Ovary (tissue), 9 donors: ENCODE results near the gene DVL1. TPM values are rescaled to one million over a fixed set of nuclear protein-coding genes. Genes with fewer than 3 reads are reported as not detected.
A peak's percentile ranks its signal among the peaks of the same experiment; 100 is the strongest.

Source experiments
- DNase-seq, 5 donors: peaks; one replicate each; pipeline ENCODE4 v3.0.0-alpha.2; 2019 to 2020
- H3K27ac ChIP-seq, 2 donors: fragments of 200-600 bp; one replicate each; pipeline versions ENCODE4 v1.5.1 to v1.8.0; 2019 to 2022
- H3K27me3 ChIP-seq: fragments of 200-600 bp; one replicate; pipeline ENCODE4 v1.8.0; 2022
- H3K36me3 ChIP-seq: fragments of 200-600 bp; sonication (generic); one replicate; pipeline ENCODE4 v1.5.1; 2019
- H3K4me1 ChIP-seq: one replicate; pipeline ENCODE4 v1.8.1; 2013; ENCODE audit warnings: mild to moderate bottlenecking, moderate library complexity; ENCODE audit not compliant: insufficient read depth
- H3K4me3 ChIP-seq: fragments of 200-600 bp; sonication (generic); one replicate; pipeline ENCODE4 v1.5.1; 2017
- H3K9me3 ChIP-seq, 2 donors: fragments of 200-600 bp in 1 of 2; sonication (generic) in 1 of 2; one replicate each; pipeline versions ENCODE4 v1.5.1 to v1.8.1; 2013 to 2019; ENCODE audit warnings: mild to moderate bottlenecking in 1 of 2, moderate library complexity in 1 of 2
- EP300 ChIP-seq: sonication (generic); formaldehyde crosslinking; IDR thresholded peaks from one replicate; pipeline ENCODE4 v1.6.1; 2017; ENCODE audit warnings: antibody characterized with exemption
- POLR2A ChIP-seq: fragments of 450-650 bp; IDR thresholded peaks from one replicate; pipeline ENCODE4 v1.6.1; 2017; ENCODE audit warnings: antibody characterized with exemption, mild to moderate bottlenecking, moderate library complexity
- WGBS, 3 donors: extraction: QIAGEN DNeasy Blood & Tissue Kit in 1 of 3; methylation state at CpG; one replicate each; pipeline versions ENCODE4 v1.1.5 to v1.1.7; 2013 to 2017; 5-methylcytosine and 5-hydroxymethylcytosine counted together
- intact Hi-C, 4 donors: fragments of 100-400 bp; cut with DNase I; formaldehyde crosslinking; loops; one replicate each; pipeline versions ENCODE4 v1.11.0 to v1.15.1; 2022 to 2023
- microRNA-seq, 3 donors: library from miRNA; unstranded; fragments of <30 nt; microRNA quantifications; one replicate each; pipeline versions ENCODE4 to v1.2.0, GENCODE V29; 2019 to 2020
- polyA plus RNA-seq, 2 donors: library from polyadenylated mRNA; stranded (reverse); fragments of 200-250 nt in 1 of 2; fragments of 350-450 nt in 1 of 2; fragmentation: Illumina TruSeq in 1 of 2; extraction: RNeasy Lipid Tissue Mini Kit (QIAGEN cat#74804) in 1 of 2; gene quantifications; one replicate each; pipeline ENCODE4 v1.2.3, GENCODE V29; 2013 to 2014
- small RNA-seq: library from RNA; depleted of rRNA; stranded (forward); fragments of <200 nt; gene quantifications from one replicate; pipeline ENCODE3, GENCODE V24; 2016
- total RNA-seq, 7 donors: library from RNA; depleted of rRNA in 2 of 7; stranded (reverse); fragments of >200 nt in 2 of 7; fragmentation: NEBNext Ultra II Directional in 3 of 7; extraction: Animal tissue kit (Norgen Biotek cat#: 25700) in 3 of 7; gene quantifications; one replicate each; pipeline versions ENCODE4 v1.1.0 to v1.2.4, GENCODE V29; 2016 to 2023
- TF ChIP-seq, protein P1 (sequence below), 3 donors: fragments of 450-650 bp in 2 of 3; fragments of 200-600 bp in 1 of 3; IDR thresholded peaks; one replicate each; pipeline versions ENCODE4 v1.5.1 to v1.8.0; 2016 to 2022; ENCODE audit warnings: antibody characterized with exemption in 3 of 3, mild to moderate bottlenecking in 1 of 3
- donor health status: DM: no; HTN: no; CAD: no; lungs with moderate emphysema.
- donor health status: DM: no; HTN: no; CAD: no.
- donor health status: Bipolar disorder and iron deficiency.
- donor health status: DM: yes; HTN: yes; CAD: no.
- donor health status: DM: no; HTN: no; CAD: no.
- donor health status: DM: yes; HTN: yes; CAD: no.

DVL1 gene
- total and polyA plus RNA-seq, 9 donors = 2.1 to 85.2 (median 62.5) TPM

DNA sequence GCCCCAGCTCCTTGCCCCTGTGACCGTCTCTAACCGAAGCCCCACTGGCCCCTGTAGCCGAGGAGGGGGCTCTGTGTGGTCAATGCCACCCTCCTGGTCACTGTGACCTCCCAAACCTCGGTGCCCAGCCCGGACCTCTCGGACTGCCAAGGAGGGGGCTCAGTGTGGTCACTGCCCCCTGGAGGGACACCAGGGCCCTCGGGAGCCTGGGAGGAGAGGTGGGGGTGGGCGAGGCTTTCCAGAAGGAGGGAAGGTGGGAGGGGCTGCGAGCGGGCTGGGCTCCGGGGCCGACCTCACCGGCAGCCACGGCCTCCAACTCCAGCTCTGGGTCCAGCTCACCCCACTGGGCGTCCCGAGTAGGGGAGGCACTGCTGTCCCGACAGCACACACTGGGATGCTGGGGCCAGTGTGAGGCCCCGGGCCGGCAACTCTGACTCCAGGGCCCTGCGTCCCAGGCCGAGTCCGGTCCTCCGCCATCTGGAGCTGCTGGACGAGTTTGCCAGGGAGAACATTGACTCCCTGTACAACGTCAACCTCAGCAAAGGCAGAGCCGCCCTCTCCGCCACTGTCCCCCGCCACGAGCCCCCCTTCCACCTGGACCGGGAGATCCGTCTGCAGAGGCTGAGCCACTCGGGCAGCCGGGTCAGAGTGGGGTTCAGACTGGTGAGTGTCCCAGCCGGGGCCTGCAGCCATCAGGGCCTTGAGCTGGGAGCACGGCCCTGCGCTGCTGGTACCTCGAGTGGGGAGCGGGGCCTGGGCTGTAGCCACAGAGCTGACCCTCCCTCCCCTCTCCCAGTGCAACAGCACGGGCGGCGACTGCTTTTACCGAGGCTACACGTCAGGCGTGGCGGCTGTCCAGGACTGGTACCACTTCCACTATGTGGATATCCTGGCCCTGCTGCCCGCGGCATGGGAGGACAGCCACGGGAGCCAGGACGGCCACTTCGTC is 62.6 kb downstream of the DVL1 start:
- 24 to 42% (median 27%) methylated on average over 35 to 50 of the region's 50 CpGs for WGBS, 3 donors
- DNase-seq = peak in 1 of 5 donors; percentile 39
- Histone ChIP-seq H3K27ac (no peak overlapping the region), H3K9me3 (no peaks in the 10 kb centered on the region), H3K4me1 (peaks cover 3% of the 10 kb centered on the region), H3K4me3 (no peak overlapping the region), H3K36me3 (no peaks in the 10 kb centered on the region), H3K27me3 (no peaks in the 10 kb centered on the region)
- intact Hi-C loops = no loop called here
- TF ChIP-seq, protein P1, sequence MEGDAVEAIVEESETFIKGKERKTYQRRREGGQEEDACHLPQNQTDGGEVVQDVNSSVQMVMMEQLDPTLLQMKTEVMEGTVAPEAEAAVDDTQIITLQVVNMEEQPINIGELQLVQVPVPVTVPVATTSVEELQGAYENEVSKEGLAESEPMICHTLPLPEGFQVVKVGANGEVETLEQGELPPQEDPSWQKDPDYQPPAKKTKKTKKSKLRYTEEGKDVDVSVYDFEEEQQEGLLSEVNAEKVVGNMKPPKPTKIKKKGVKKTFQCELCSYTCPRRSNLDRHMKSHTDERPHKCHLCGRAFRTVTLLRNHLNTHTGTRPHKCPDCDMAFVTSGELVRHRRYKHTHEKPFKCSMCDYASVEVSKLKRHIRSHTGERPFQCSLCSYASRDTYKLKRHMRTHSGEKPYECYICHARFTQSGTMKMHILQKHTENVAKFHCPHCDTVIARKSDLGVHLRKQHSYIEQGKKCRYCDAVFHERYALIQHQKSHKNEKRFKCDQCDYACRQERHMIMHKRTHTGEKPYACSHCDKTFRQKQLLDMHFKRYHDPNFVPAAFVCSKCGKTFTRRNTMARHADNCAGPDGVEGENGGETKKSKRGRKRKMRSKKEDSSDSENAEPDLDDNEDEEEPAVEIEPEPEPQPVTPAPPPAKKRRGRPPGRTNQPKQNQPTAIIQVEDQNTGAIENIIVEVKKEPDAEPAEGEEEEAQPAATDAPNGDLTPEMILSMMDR (IDR thresholded peaks at IDR 0.05) = no peak
- no peak for TF ChIP-seq POLR2A
- no peak for TF ChIP-seq EP300

DNA sequence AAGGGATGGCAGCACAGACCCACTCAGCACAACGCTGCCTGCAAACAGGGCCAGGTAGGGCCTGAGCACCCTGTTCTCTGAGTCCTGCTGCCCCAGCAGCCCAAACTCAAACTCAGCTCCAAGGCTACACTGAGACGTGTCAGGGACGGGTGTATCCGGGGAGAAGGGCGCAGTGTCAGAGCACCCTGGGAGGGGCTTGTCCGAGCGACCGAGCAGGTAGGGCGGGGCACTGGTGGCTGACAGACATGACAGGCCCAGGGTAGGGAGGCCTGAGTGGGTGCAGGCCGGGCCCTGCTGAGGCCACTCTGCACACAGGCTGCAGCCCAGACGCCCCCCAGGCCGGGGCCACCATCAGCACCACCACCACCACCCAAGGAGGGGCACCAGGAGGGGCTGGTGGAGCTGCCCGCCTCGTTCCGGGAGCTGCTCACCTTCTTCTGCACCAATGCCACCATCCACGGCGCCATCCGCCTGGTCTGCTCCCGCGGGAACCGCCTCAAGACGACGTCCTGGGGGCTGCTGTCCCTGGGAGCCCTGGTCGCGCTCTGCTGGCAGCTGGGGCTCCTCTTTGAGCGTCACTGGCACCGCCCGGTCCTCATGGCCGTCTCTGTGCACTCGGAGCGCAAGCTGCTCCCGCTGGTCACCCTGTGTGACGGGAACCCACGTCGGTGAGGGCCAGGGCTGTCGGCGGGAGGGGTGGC is 63.5 kb downstream of the DVL1 start:
- DNase-seq = peak in 1 of 5 donors; percentile 36
- Histone ChIP-seq H3K4me3 (no peak overlapping the region), H3K9me3 (no peaks in the 10 kb centered on the region), H3K4me1 (no peaks in the 10 kb centered on the region), H3K27me3 (no peaks in the 10 kb centered on the region), H3K36me3 (no peaks in the 10 kb centered on the region), H3K27ac (no peak overlapping the region)
- WGBS, 3 donors = 48 to 65% (median 60%) methylated on average over 26 to 37 of the region's 37 CpGs
- TF ChIP-seq EP300 (no peak), POLR2A (no peak)
- TF ChIP-seq, protein P1 (IDR thresholded peaks at IDR 0.05) = no peak
- intact Hi-C loops = no loop called here

Small RNA genes within 50 kb of the gene (microRNA-seq; reads per million reads assigned to microRNA genes)
- 0.18 to 3.5 (median 0.75) reads per million in 3 donors for gene MIR6726
- 0 to 0.47 (median 0.18) reads per million in 3 donors for gene MIR6727
- 0 to 0.32 (median 0) reads per million in 3 donors for gene MIR6808

Small RNA genes within 50 kb of the gene (small RNA-seq; reads per million reads assigned to genes)
- gene MIR6726 = not detected

Other genes starting within 250 kb of the DVL1 start
- gene C1orf159, start 233.3 kb downstream of the DVL1 start, total RNA-seq = 10 to 100 TPM in 4 of 7 donors, 1 to 10 TPM in 3; 5.3 to 22.1 (median 10.7) TPM
- 1 to 10 TPM in 1 of 2 donors, under 1 TPM in 1; 0.28 to 8.5 TPM for gene C1orf159, start 233.3 kb downstream of the DVL1 start, polyA plus RNA-seq
- gene TTLL10, start 175.5 kb downstream of the DVL1 start, total RNA-seq = 1 to 10 TPM in 3 of 7 donors, under 1 TPM in 2, not detected in 2; 0.60 to 7.0 (median 1.1) TPM
- not detected for gene TTLL10, start 175.5 kb downstream of the DVL1 start, polyA plus RNA-seq
- gene TNFRSF18, start 142.8 kb downstream of the DVL1 start, total RNA-seq = 1 to 10 TPM in 1 of 7 donors, under 1 TPM in 2, not detected in 4; 0.23 to 1.4 (median 0.41) TPM
- gene TNFRSF18, start 142.8 kb downstream of the DVL1 start, polyA plus RNA-seq = under 1 TPM in 1 of 2 donors, not detected in 1; 0.10 TPM
- gene TNFRSF4, start 135.3 kb downstream of the DVL1 start, total RNA-seq = 1 to 10 TPM in 3 of 7 donors, under 1 TPM in 4; 0.37 to 1.8 (median 0.71) TPM
- gene TNFRSF4, start 135.3 kb downstream of the DVL1 start, polyA plus RNA-seq = 1 to 10 TPM in 1 of 2 donors, not detected in 1; 2.5 TPM
- 100 to 1,000 TPM in 4 of 7 donors, 10 to 100 TPM in 3; 57.1 to 145 (median 116) TPM for gene SDF4, start 117.4 kb downstream of the DVL1 start, total RNA-seq
- gene SDF4, start 117.4 kb downstream of the DVL1 start, polyA plus RNA-seq = 100 to 1,000 TPM in 1 of 2 donors, 10 to 100 TPM in 1; 32.5 to 128 TPM
- 10 to 100 TPM; 13.0 to 21.9 (median 18.0) TPM for gene B3GALT6, start 117.2 kb downstream of the DVL1 start, total RNA-seq
- gene B3GALT6, start 117.2 kb downstream of the DVL1 start, polyA plus RNA-seq = 1 to 10 TPM; 7.0 to 9.4 TPM
- gene C1QTNF12, start 102.7 kb downstream of the DVL1 start, total RNA-seq = 1 to 10 TPM in 5 of 7 donors, under 1 TPM in 2; 0.92 to 4.8 (median 1.5) TPM
- 1 to 10 TPM in 1 of 2 donors, not detected in 1; 1.2 TPM for gene C1QTNF12, start 102.7 kb downstream of the DVL1 start, polyA plus RNA-seq
- 10 to 100 TPM; 35.8 to 55.6 (median 49.3) TPM for gene UBE2J2, start 75.6 kb downstream of the DVL1 start, total RNA-seq
- gene UBE2J2, start 75.6 kb downstream of the DVL1 start, polyA plus RNA-seq = 10 to 100 TPM; 36.0 to 40.4 TPM
- gene SCNN1D, start 69.0 kb downstream of the DVL1 start, total RNA-seq = 10 to 100 TPM in 1 of 7 donors, 1 to 10 TPM in 6; 6.3 to 10.2 (median 9.1) TPM
- 1 to 10 TPM in 1 of 2 donors, under 1 TPM in 1; 0.27 to 7.9 TPM for gene SCNN1D, start 69.0 kb downstream of the DVL1 start, polyA plus RNA-seq
- 10 to 100 TPM; 23.1 to 62.4 (median 46.4) TPM for gene ACAP3, start 41.5 kb downstream of the DVL1 start, total RNA-seq
- 10 to 100 TPM in 1 of 2 donors, 1 to 10 TPM in 1; 3.5 to 33.4 TPM for gene ACAP3, start 41.5 kb downstream of the DVL1 start, polyA plus RNA-seq
- 10 to 100 TPM; 12.5 to 27.6 (median 21.7) TPM for gene PUSL1, start 40.8 kb downstream of the DVL1 start, total RNA-seq
- gene PUSL1, start 40.8 kb downstream of the DVL1 start, polyA plus RNA-seq = 10 to 100 TPM in 1 of 2 donors, under 1 TPM in 1; 0.18 to 14.7 TPM
- gene INTS11, start 24.8 kb downstream of the DVL1 start, total RNA-seq = 100 to 1,000 TPM; 102 to 135 (median 109) TPM
- gene INTS11, start 24.8 kb downstream of the DVL1 start, polyA plus RNA-seq = 100 to 1,000 TPM in 1 of 2 donors, 10 to 100 TPM in 1; 72.6 to 119 TPM
- 10 to 100 TPM; 13.8 to 21.0 (median 14.8) TPM for gene CPTP, start 24.6 kb downstream of the DVL1 start, total RNA-seq
- 10 to 100 TPM in 1 of 2 donors, 1 to 10 TPM in 1; 2.4 to 18.3 TPM for gene CPTP, start 24.6 kb downstream of the DVL1 start, polyA plus RNA-seq
- gene TAS1R3, start 18.1 kb downstream of the DVL1 start, total RNA-seq = under 1 TPM in 6 of 7 donors, not detected in 1; 0.07 to 0.40 (median 0.23) TPM
- under 1 TPM in 1 of 2 donors, not detected in 1; 0.24 TPM for gene TAS1R3, start 18.1 kb downstream of the DVL1 start, polyA plus RNA-seq
- 100 to 1,000 TPM in 5 of 7 donors, 10 to 100 TPM in 2; 63.8 to 206 (median 131) TPM for gene MXRA8, start 9.1 kb upstream of the DVL1 start, total RNA-seq
- 100 to 1,000 TPM in 1 of 2 donors, 10 to 100 TPM in 1; 40.3 to 193 TPM for gene MXRA8, start 9.1 kb upstream of the DVL1 start, polyA plus RNA-seq
- 10 to 100 TPM; 63.7 to 94.0 (median 73.2) TPM for gene AURKAIP1, start 25.8 kb upstream of the DVL1 start, total RNA-seq
- 10 to 100 TPM in 1 of 2 donors, 1 to 10 TPM in 1; 6.0 to 81.3 TPM for gene AURKAIP1, start 25.8 kb upstream of the DVL1 start, polyA plus RNA-seq
- gene CCNL2, start 49.9 kb upstream of the DVL1 start, total RNA-seq = 100 to 1,000 TPM; 159 to 245 (median 196) TPM
- gene CCNL2, start 49.9 kb upstream of the DVL1 start, polyA plus RNA-seq = 100 to 1,000 TPM in 1 of 2 donors, 10 to 100 TPM in 1; 71.1 to 217 TPM
- gene MRPL20, start 57.9 kb upstream of the DVL1 start, total RNA-seq = 100 to 1,000 TPM in 1 of 7 donors, 10 to 100 TPM in 6; 79.9 to 130 (median 93.1) TPM
- 100 to 1,000 TPM; 113 to 120 TPM for gene MRPL20, start 57.9 kb upstream of the DVL1 start, polyA plus RNA-seq
- 10 to 100 TPM in 5 of 7 donors, 1 to 10 TPM in 2; 4.5 to 48.8 (median 16.4) TPM for gene ANKRD65, start 71.9 kb upstream of the DVL1 start, total RNA-seq
- 10 to 100 TPM in 1 of 2 donors, 1 to 10 TPM in 1; 5.0 to 13.3 TPM for gene ANKRD65, start 71.9 kb upstream of the DVL1 start, polyA plus RNA-seq
- 10 to 100 TPM; 11.1 to 73.5 (median 44.9) TPM for gene VWA1, start 86.3 kb upstream of the DVL1 start, total RNA-seq
- 10 to 100 TPM in 1 of 2 donors, under 1 TPM in 1; 0.20 to 14.2 TPM for gene VWA1, start 86.3 kb upstream of the DVL1 start, polyA plus RNA-seq
- 1 to 10 TPM in 6 of 7 donors, under 1 TPM in 1; 0.53 to 5.3 (median 3.6) TPM for gene ATAD3C, start 100.3 kb upstream of the DVL1 start, total RNA-seq
- 1 to 10 TPM in 1 of 2 donors, under 1 TPM in 1; 0.83 to 4.3 TPM for gene ATAD3C, start 100.3 kb upstream of the DVL1 start, polyA plus RNA-seq
- 10 to 100 TPM; 13.1 to 26.5 (median 19.6) TPM for gene ATAD3B, start 122.3 kb upstream of the DVL1 start, total RNA-seq
- gene ATAD3B, start 122.3 kb upstream of the DVL1 start, polyA plus RNA-seq = 10 to 100 TPM in 1 of 2 donors, 1 to 10 TPM in 1; 1.0 to 15.0 TPM
- gene ATAD3A, start 162.7 kb upstream of the DVL1 start, total RNA-seq = 10 to 100 TPM in 6 of 7 donors, 1 to 10 TPM in 1; 7.6 to 23.9 (median 17.8) TPM
- gene ATAD3A, start 162.7 kb upstream of the DVL1 start, polyA plus RNA-seq = 10 to 100 TPM in 1 of 2 donors, 1 to 10 TPM in 1; 2.8 to 11.0 TPM
- gene TMEM240, start 191.2 kb upstream of the DVL1 start, total RNA-seq = 10 to 100 TPM in 3 of 7 donors, 1 to 10 TPM in 4; 6.2 to 20.8 (median 9.9) TPM
- gene TMEM240, start 191.2 kb upstream of the DVL1 start, polyA plus RNA-seq = 10 to 100 TPM in 1 of 2 donors, not detected in 1; 30.3 TPM
- gene SSU72, start 225.4 kb upstream of the DVL1 start, total RNA-seq = 100 to 1,000 TPM in 6 of 7 donors, 10 to 100 TPM in 1; 91.9 to 119 (median 113) TPM
- gene SSU72, start 225.4 kb upstream of the DVL1 start, polyA plus RNA-seq = 100 to 1,000 TPM in 1 of 2 donors, 10 to 100 TPM in 1; 72.3 to 107 TPM